Measurements from ENCODE around the gene ERBB2. TPM values are rescaled to one million over a fixed set of nuclear protein-coding genes. Genes with fewer than 3 reads are reported as not detected.
A peak's percentile ranks its signal among the peaks of the same experiment; 100 is the strongest.

The ERBB2 gene
- total RNA-seq, 4 donors from 2014 or later: 75.2 to 170 (median 86.5) TPM

DNA sequence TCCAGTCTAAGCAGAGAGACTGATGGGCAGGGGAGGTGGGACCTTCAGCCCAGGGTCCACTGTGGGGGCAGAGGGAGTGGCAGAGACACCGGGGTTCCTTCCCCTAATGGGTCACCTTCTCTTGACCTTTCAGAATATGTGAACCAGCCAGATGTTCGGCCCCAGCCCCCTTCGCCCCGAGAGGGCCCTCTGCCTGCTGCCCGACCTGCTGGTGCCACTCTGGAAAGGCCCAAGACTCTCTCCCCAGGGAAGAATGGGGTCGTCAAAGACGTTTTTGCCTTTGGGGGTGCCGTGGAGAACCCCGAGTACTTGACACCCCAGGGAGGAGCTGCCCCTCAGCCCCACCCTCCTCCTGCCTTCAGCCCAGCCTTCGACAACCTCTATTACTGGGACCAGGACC lies 27.7 kb downstream of the ERBB2 start:
- peak overlapping the region in 2 of 4 donors; percentile 21 to 93 for H3K27ac ChIP-seq
- 48% methylated on average over 5 of the region's 10 CpGs; no CpG with 5 or more reads in 1 of the 2 donors for WGBS, 2 donors

DNA sequence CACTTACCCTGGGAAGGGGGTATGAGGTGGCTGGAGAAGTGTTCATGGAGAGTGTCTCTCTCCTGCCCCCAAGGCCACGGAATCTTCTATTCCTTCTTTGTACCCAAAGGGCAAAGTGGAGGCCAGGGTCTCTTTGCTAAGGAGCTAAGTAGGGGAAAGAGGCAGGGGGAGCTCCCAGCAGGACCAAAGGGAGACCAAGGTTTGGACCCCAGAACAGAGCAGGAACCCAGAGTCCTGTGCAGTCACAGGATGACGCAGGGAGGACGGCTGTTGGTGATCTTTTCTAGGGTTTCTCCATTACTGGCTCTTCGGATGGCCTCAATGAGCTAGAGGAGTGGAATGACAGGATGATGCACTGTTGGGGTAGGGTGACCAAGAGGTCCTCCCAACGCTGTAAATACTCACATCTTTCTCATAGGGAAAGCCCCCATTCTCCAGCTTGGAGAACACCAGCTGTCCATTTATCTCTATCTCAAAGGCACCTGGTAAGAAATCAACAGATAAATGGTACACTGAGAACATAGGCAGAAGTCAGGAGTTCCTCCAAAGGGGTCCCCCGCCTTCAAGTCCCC lies 29.5 kb downstream of the ERBB2 start:
- intact Hi-C loops (cut with DNase I): no loop called here
- Histone ChIP-seq H3K4me1 (peaks cover 11 to 35% (median 15%) of the 10 kb centered on the region in 3 donors), H3K27me3 (no peaks in the 10 kb centered on the region), H3K4me3 (peak overlapping the region; percentile 63 to 95 (median 70)), H3K36me3 (peaks cover 11 to 51% (median 24%) of the 10 kb centered on the region in 3 donors), H3K27ac (peak overlapping the region; percentile 91 to 96 (median 93)), H3K9me3 (no peaks in the 10 kb centered on the region)
- 71 to 85% methylated on average over 4 to 5 of the region's 6 CpGs for WGBS, 2 donors
- DNase-seq: no peak
- TF ChIP-seq POLR2A (IDR thresholded peaks at IDR 0.05): peak in 1 of 4 donors; percentile 7
- TF ChIP-seq, protein P1, sequence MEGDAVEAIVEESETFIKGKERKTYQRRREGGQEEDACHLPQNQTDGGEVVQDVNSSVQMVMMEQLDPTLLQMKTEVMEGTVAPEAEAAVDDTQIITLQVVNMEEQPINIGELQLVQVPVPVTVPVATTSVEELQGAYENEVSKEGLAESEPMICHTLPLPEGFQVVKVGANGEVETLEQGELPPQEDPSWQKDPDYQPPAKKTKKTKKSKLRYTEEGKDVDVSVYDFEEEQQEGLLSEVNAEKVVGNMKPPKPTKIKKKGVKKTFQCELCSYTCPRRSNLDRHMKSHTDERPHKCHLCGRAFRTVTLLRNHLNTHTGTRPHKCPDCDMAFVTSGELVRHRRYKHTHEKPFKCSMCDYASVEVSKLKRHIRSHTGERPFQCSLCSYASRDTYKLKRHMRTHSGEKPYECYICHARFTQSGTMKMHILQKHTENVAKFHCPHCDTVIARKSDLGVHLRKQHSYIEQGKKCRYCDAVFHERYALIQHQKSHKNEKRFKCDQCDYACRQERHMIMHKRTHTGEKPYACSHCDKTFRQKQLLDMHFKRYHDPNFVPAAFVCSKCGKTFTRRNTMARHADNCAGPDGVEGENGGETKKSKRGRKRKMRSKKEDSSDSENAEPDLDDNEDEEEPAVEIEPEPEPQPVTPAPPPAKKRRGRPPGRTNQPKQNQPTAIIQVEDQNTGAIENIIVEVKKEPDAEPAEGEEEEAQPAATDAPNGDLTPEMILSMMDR (IDR thresholded peaks at IDR 0.05): no peak

More for the DNA sequence above, 27.7 kb downstream of the ERBB2 start:
- H3K4me1 ChIP-seq: peaks cover 11 to 48% (median 15%) of the 10 kb centered on the region in 3 donors
- H3K27me3 ChIP-seq: no peaks in the 10 kb centered on the region
- H3K4me3 ChIP-seq: no peak overlapping the region
- TF ChIP-seq POLR2A (IDR thresholded peaks at IDR 0.05): no peak
- TF ChIP-seq, protein P1 (IDR thresholded peaks at IDR 0.05): no peak
- H3K36me3 ChIP-seq: peaks cover 11 to 68% (median 27%) of the 10 kb centered on the region in 3 donors
- intact Hi-C loops (cut with DNase I): no loop called here
- no peaks in the 10 kb centered on the region for H3K9me3 ChIP-seq
- DNase-seq: no peak

- Histone ChIP-seq H3K27me3 (no peaks in the 10 kb centered on the region), H3K36me3 (peaks cover 2 to 41% (median 19%) of the 10 kb centered on the region in 3 donors), H3K4me1 (peaks cover 11 to 40% (median 15%) of the 10 kb centered on the region in 3 donors), H3K9me3 (no peaks in the 10 kb centered on the region), H3K4me3 (peak within 1 kb of the TSS; percentile 63 to 95 (median 70)), H3K27ac (peak within 1 kb of the TSS; percentile 91 to 96 (median 93))
- peak; percentile 55 for DNase-seq
- 0 to 4% methylated on average over 7 to 11 of the region's 65 CpGs for WGBS, 2 donors
- peak in 3 of 4 donors; percentile 63 to 90 (median 88) for TF ChIP-seq POLR2A (IDR thresholded peaks at IDR 0.05)
- TF ChIP-seq, protein P1 (IDR thresholded peaks at IDR 0.05): peak; percentile 80 to 94 (median 90)
- intact Hi-C loops (cut with DNase I): no loop called here
Measured at GRCh38 chr17:39730095-39730921, 30.4 kb downstream of the ERBB2 start, which contains the start of gene MIEN1. TSS of gene MIEN1 (minus strand) at chr17:39730532. CDS start at chr17:39730495, 37 bp downstream.

GRCh38 chr17:39732586-39732985 lies 32.7 kb downstream of the ERBB2 start:
- TF ChIP-seq, protein P1 (IDR thresholded peaks at IDR 0.05): no peak
- no peak for TF ChIP-seq POLR2A (IDR thresholded peaks at IDR 0.05)
- WGBS, 2 donors: 95 to 97% methylated on average over 3 of the region's 3 CpGs
- Histone ChIP-seq H3K36me3 (peaks cover 0 to 18% (median 14%) of the 10 kb centered on the region in 3 donors), H3K4me3 (no peak overlapping the region), H3K9me3 (no peaks in the 10 kb centered on the region), H3K4me1 (peaks cover 15 to 60% (median 18%) of the 10 kb centered on the region in 3 donors), H3K27me3 (peaks cover 0 to 16% (median 0%) of the 10 kb centered on the region in 4 donors), H3K27ac (no peak overlapping the region)
- DNase-seq: no peak
- intact Hi-C loops (cut with DNase I): no loop called here
